MCF 10A (cell line): ENCODE measurements around the gene GATB. TPM values are rescaled to one million over a fixed set of nuclear protein-coding genes. Genes with fewer than 3 reads are reported as not detected.

Source experiments
- BruUV-seq: library from RNA; stranded (reverse); fragments of 400-500 nt; replicated peaks from 2 replicates; lab custom pipeline; 2021; lab: Mats Ljungman, UMichigan
- CTCF ChIA-PET: fragments of 300-600 bp; sonication (Branson Sonifier 250); formaldehyde crosslinking; extraction: SDS; loops from one replicate; lab custom pipeline; 2021; ENCODE audit warnings: antibody characterized with exemption, inconsistent platforms; lab: Yijun Ruan, JAX
- POLR2A ChIA-PET: fragments of 300-600, 350-650 bp; sonication (Branson Sonifier 250); formaldehyde crosslinking; extraction: SDS; loops from one replicate; lab custom pipeline; 2020; ENCODE audit warnings: antibody characterized with exemption, inconsistent platforms; lab: Yijun Ruan, JAX
- DNase-seq: peaks from one replicate; pipeline ENCODE4 v3.0.0-alpha.2; 2018; ENCODE audit not compliant: unreplicated experiment
- H3K27ac Mint-ChIP-seq: one replicate; pipeline ENCODE4 v1.8.0; 2022; ENCODE audit warnings: mild to moderate bottlenecking, low read depth, mixed read lengths; ENCODE audit not compliant: unreplicated experiment
- H3K27me3 Mint-ChIP-seq: one replicate; pipeline ENCODE4 v1.8.0; 2022; ENCODE audit warnings: mixed read lengths; ENCODE audit not compliant: insufficient read depth, unreplicated experiment
- H3K36me3 Mint-ChIP-seq: one replicate; pipeline ENCODE4 v1.8.0; 2022; ENCODE audit warnings: mild to moderate bottlenecking, moderate library complexity, mixed read lengths; ENCODE audit not compliant: insufficient read depth, unreplicated experiment
- H3K4me1 Mint-ChIP-seq: one replicate; pipeline ENCODE4 v1.8.0; 2022; ENCODE audit warnings: mixed read lengths; ENCODE audit not compliant: insufficient read depth, unreplicated experiment
- H3K4me3 Mint-ChIP-seq: one replicate; pipeline ENCODE4 v1.8.0; 2022; ENCODE audit warnings: mild to moderate bottlenecking, moderate library complexity, mixed read lengths; ENCODE audit not compliant: unreplicated experiment
- H3K9me3 Mint-ChIP-seq: one replicate; pipeline ENCODE4 v1.8.0; 2022; ENCODE audit warnings: mixed read lengths; ENCODE audit not compliant: unreplicated experiment
- CTCF ChIP-seq: fragments of 200-600 bp; IDR thresholded peaks from one replicate; pipeline ENCODE4 v1.8.0; 2022; ENCODE audit warnings: antibody characterized with exemption, mild to moderate bottlenecking; ENCODE audit not compliant: unreplicated experiment
- intact Hi-C: fragments of 100-400 bp; cut with micrococcal nuclease; formaldehyde crosslinking; loops from 2 replicates; pipeline ENCODE4 v1.14.1; 2022
- total RNA-seq: library from RNA; stranded (reverse); gene quantifications from 2 replicates; pipeline ENCODE4 v1.2.3, GENCODE V29; 2022

The GATB gene
- total RNA-seq, 1 experiment from 2014 or later, result 17.8 TPM

- POLR2A ChIA-PET, result no interaction called here
- Mint-ChIP-seq H3K36me3 (peaks cover 12% of the 10 kb centered on the region), H3K4me3 (no peak overlapping the region), H3K27me3 (no peaks in the 10 kb centered on the region), H3K9me3 (no peaks in the 10 kb centered on the region), H3K27ac (no peak overlapping the region), H3K4me1 (peaks cover 6% of the 10 kb centered on the region)
- BruUV-seq, result no TSS peak
- no peak for DNase-seq
- TF ChIP-seq CTCF, result no peak
- intact Hi-C loops, result no loop called here
- CTCF ChIA-PET, result no interaction called here
Observed at GRCh38 chr4:151671541-151672059, 89.2 kb downstream of the GATB start.

GRCh38 chr4:151670843-151671242 is 90.0 kb downstream of the GATB start:
- intact Hi-C loops, result no loop called here
- Mint-ChIP-seq H3K27ac (no peak overlapping the region), H3K36me3 (peaks cover 12% of the 10 kb centered on the region), H3K4me1 (no peaks in the 10 kb centered on the region), H3K4me3 (no peak overlapping the region), H3K27me3 (no peaks in the 10 kb centered on the region), H3K9me3 (no peaks in the 10 kb centered on the region)
- no peak for DNase-seq
- BruUV-seq, result no TSS peak
- ChIA-PET CTCF (no interaction called here), POLR2A (interaction anchor here (0.7 kb wide), 1 partner anchor 28 kb away, joined by 4 read pairs; no protein-coding TSS in a partner anchor)
- no peak for TF ChIP-seq CTCF

- TF ChIP-seq CTCF, result no peak
- H3K4me3 Mint-ChIP-seq, result no peak overlapping the region
- BruUV-seq, result no TSS peak
- no peak overlapping the region for H3K27ac Mint-ChIP-seq
- ChIA-PET CTCF (no interaction called here), POLR2A (no interaction called here)
- H3K4me1 Mint-ChIP-seq, result no peaks in the 10 kb centered on the region
- intact Hi-C loops, result no loop called here
- no peaks in the 10 kb centered on the region for H3K27me3 Mint-ChIP-seq
- DNase-seq, result peak; percentile 29
- no peaks in the 10 kb centered on the region for H3K9me3 Mint-ChIP-seq
- peaks cover 12% of the 10 kb centered on the region for H3K36me3 Mint-ChIP-seq
Observed at GRCh38 chr4:151669990-151670389, 90.8 kb downstream of the GATB start.

- Mint-ChIP-seq H3K27ac (no peak overlapping the region), H3K27me3 (no peaks in the 10 kb centered on the region), H3K9me3 (no peaks in the 10 kb centered on the region), H3K36me3 (peaks cover 10% of the 10 kb centered on the region), H3K4me3 (no peak overlapping the region), H3K4me1 (no peaks in the 10 kb centered on the region)
- CTCF ChIA-PET, result interaction anchor here (1.0 kb wide), 1 partner anchor 16 kb away, joined by 4 read pairs; no protein-coding TSS in a partner anchor
- no peak for TF ChIP-seq CTCF
- intact Hi-C loops, result no loop called here
- no peak for DNase-seq
- POLR2A ChIA-PET, result interaction anchor here (1.0 kb wide), 1 partner anchor 18 kb away, joined by 5 read pairs; no protein-coding TSS in a partner anchor
- no TSS peak for BruUV-seq
Observed at GRCh38 chr4:151668689-151669402, 92.0 kb downstream of the GATB start.
